K562 treated with DMSO at 1 percent for 48 hours (cell line): ENCODE results near the gene SRGAP2B. TPM values are rescaled to one million over a fixed set of nuclear protein-coding genes. Genes with fewer than 3 reads are reported as not detected.

ENCODE experiments used
- total RNA-seq: library from RNA; unstranded; fragments of 300-600 nt; gene quantifications from 2 replicates; pipeline ENCODE4 v1.2.3, GENCODE V29; 2022; ENCODE audit warnings: low replicate concordance; ENCODE audit errors: extremely low read depth

Gene SRGAP2B
- not detected in 2 replicates for total RNA-seq

GRCh38 chr1:145095284-145096057 lies at the start of gene SRGAP2B, which contains the start of gene FAM72D:
Gene SRGAP2B, minus strand, starts transcription at chr1:145095328. Its CDS starts 2,427 bp downstream, at chr1:145092901.
Gene FAM72D, plus strand, starts transcription at chr1:145095974. Its CDS starts 874 bp downstream, at chr1:145096848.

Other genes starting within 250 kb of the SRGAP2B start
- not detected in 2 replicates for gene FAM72D, start 646 bp upstream of the SRGAP2B start, total RNA-seq
- not detected in 2 replicates for gene PPIAL4D, start 146.8 kb upstream of the SRGAP2B start, total RNA-seq